ENCODE measurements around the gene PJA2.

PJA2 gene

GRCh38 chr5:109327570-109327969 is 82.2 kb downstream of the PJA2 start:
- ATAC-seq (ENCODE audit: insufficient read depth, low read depth) (no peak), DNase-seq (no peak)
- no peaks in the 10 kb centered on the region for H3K9me3 ChIP-seq (ENCODE audit: insufficient read depth, low read length, severe bottlenecking)
- 0 out of 2 replicates have a peak, but pooled peaks cover under 1% of the 10 kb centered on the region for H3K36me3 ChIP-seq (ENCODE audit: insufficient read depth, low read length)
- H3K27ac ChIP-seq (ENCODE audit: low read length) = no peak overlapping the region
- no peak overlapping the region for H3K9ac ChIP-seq (ENCODE audit: low read depth, low read length)
- no peaks in the 10 kb centered on the region for H3K4me1 ChIP-seq (ENCODE audit: insufficient read depth, low read length)
- no peaks in the 10 kb centered on the region for H4K20me1 ChIP-seq (ENCODE audit: insufficient read depth, low read length)
- no peak overlapping the region for H3K4me2 ChIP-seq (ENCODE audit: insufficient read depth, low read length)
- no peaks in the 10 kb centered on the region for H3K79me2 ChIP-seq (ENCODE audit: insufficient read depth, low read length)
- no peak overlapping the region for H2AFZ ChIP-seq (ENCODE audit: low read depth, low read length)
- no peak for TF ChIP-seq CTCF (IDR thresholded peaks at IDR 0.05; ENCODE audit: borderline replicate concordance, extremely low read depth, low read length, poor library complexity, severe bottlenecking)
- TF ChIP-seq EZH2 (IDR thresholded peaks at IDR 0.05; ENCODE audit: borderline replicate concordance, low read depth, low read length, severe bottlenecking) = no peak
- no peak overlapping the region for H3K4me3 ChIP-seq (ENCODE audit: low read depth in 1 of 2, low read length in 2 of 2)
- no peaks in the 10 kb centered on the region for H3K27me3 ChIP-seq (ENCODE audit: insufficient read depth, low read length, poor library complexity)

GRCh38 chr5:109326919-109327318 is 82.9 kb downstream of the PJA2 start:
- Histone ChIP-seq H4K20me1 (ENCODE audit: insufficient read depth, low read length) (no peaks in the 10 kb centered on the region), H3K27ac (ENCODE audit: low read length) (no peak overlapping the region), H3K4me1 (ENCODE audit: insufficient read depth, low read length) (no peaks in the 10 kb centered on the region), H3K36me3 (ENCODE audit: insufficient read depth, low read length) (no peaks in the 10 kb centered on the region), H3K79me2 (ENCODE audit: insufficient read depth, low read length) (no peaks in the 10 kb centered on the region), H3K9ac (ENCODE audit: low read depth, low read length) (no peak overlapping the region), H3K4me2 (ENCODE audit: insufficient read depth, low read length) (no peak overlapping the region), H3K9me3 (ENCODE audit: insufficient read depth, low read length, severe bottlenecking) (no peaks in the 10 kb centered on the region), H2AFZ (ENCODE audit: low read depth, low read length) (no peak overlapping the region), H3K4me3 (ENCODE audit: low read depth in 1 of 2, low read length in 2 of 2) (no peak overlapping the region), H3K27me3 (ENCODE audit: insufficient read depth, low read length, poor library complexity) (no peaks in the 10 kb centered on the region)
- no peak for DNase-seq
- no peak for TF ChIP-seq CTCF (IDR thresholded peaks at IDR 0.05; ENCODE audit: borderline replicate concordance, extremely low read depth, low read length, poor library complexity, severe bottlenecking)
- no peak for TF ChIP-seq EZH2 (IDR thresholded peaks at IDR 0.05; ENCODE audit: borderline replicate concordance, low read depth, low read length, severe bottlenecking)
- no peak for ATAC-seq (ENCODE audit: insufficient read depth, low read depth)

- Histone ChIP-seq H3K9ac (ENCODE audit: low read depth, low read length) (no peak overlapping the region), H3K36me3 (ENCODE audit: insufficient read depth, low read length) (no peaks in the 10 kb centered on the region), H3K4me3 (ENCODE audit: low read depth in 1 of 2, low read length in 2 of 2) (no peak overlapping the region), H2AFZ (ENCODE audit: low read depth, low read length) (no peak overlapping the region), H3K27ac (ENCODE audit: low read length) (no peak overlapping the region), H4K20me1 (ENCODE audit: insufficient read depth, low read length) (no peaks in the 10 kb centered on the region), H3K79me2 (ENCODE audit: insufficient read depth, low read length) (no peaks in the 10 kb centered on the region), H3K27me3 (ENCODE audit: insufficient read depth, low read length, poor library complexity) (no peaks in the 10 kb centered on the region), H3K9me3 (ENCODE audit: insufficient read depth, low read length, severe bottlenecking) (no peaks in the 10 kb centered on the region), H3K4me1 (ENCODE audit: insufficient read depth, low read length) (no peaks in the 10 kb centered on the region), H3K4me2 (ENCODE audit: insufficient read depth, low read length) (no peak overlapping the region)
- DNase-seq (no peak), ATAC-seq (ENCODE audit: insufficient read depth, low read depth) (no peak)
- TF ChIP-seq CTCF (IDR thresholded peaks at IDR 0.05; ENCODE audit: borderline replicate concordance, extremely low read depth, low read length, poor library complexity, severe bottlenecking) = no peak
- no peak for TF ChIP-seq EZH2 (IDR thresholded peaks at IDR 0.05; ENCODE audit: borderline replicate concordance, low read depth, low read length, severe bottlenecking)
These were observed 84.3 kb downstream of the PJA2 start for GRCh38 chr5:109325456-109325855.

- H4K20me1 ChIP-seq (ENCODE audit: insufficient read depth, low read length) = no peaks in the 10 kb centered on the region
These were observed 84.8 kb downstream of the PJA2 start for GRCh38 chr5:109324931-109325330.

More at GRCh38 chr5:109324931-109325330, 84.8 kb downstream of the PJA2 start:
- Histone ChIP-seq H3K4me1 (ENCODE audit: insufficient read depth, low read length) (no peaks in the 10 kb centered on the region), H2AFZ (ENCODE audit: low read depth, low read length) (no peak overlapping the region), H3K4me2 (ENCODE audit: insufficient read depth, low read length) (no peak overlapping the region), H3K4me3 (ENCODE audit: low read depth in 1 of 2, low read length in 2 of 2) (no peak overlapping the region), H3K9me3 (ENCODE audit: insufficient read depth, low read length, severe bottlenecking) (no peaks in the 10 kb centered on the region), H3K9ac (ENCODE audit: low read depth, low read length) (no peak overlapping the region), H3K36me3 (ENCODE audit: insufficient read depth, low read length) (no peaks in the 10 kb centered on the region), H3K27ac (ENCODE audit: low read length) (no peak overlapping the region), H3K27me3 (ENCODE audit: insufficient read depth, low read length, poor library complexity) (no peaks in the 10 kb centered on the region), H3K79me2 (ENCODE audit: insufficient read depth, low read length) (no peaks in the 10 kb centered on the region)
- DNase-seq (no peak), ATAC-seq (ENCODE audit: insufficient read depth, low read depth) (no peak)
- no peak for TF ChIP-seq CTCF (IDR thresholded peaks at IDR 0.05; ENCODE audit: borderline replicate concordance, extremely low read depth, low read length, poor library complexity, severe bottlenecking)
- TF ChIP-seq EZH2 (IDR thresholded peaks at IDR 0.05; ENCODE audit: borderline replicate concordance, low read depth, low read length, severe bottlenecking) = no peak
